Renal cortical epithelial cell (primary cell): Measurements from ENCODE around the gene HIF1A. TPM values are rescaled to one million over a fixed set of nuclear protein-coding genes. Genes with fewer than 3 reads are reported as not detected.

Experiments
- DNase-seq: peaks from one replicate; pipeline ENCODE4 v3.0.0-alpha.2; 2011; ENCODE audit warnings: low read depth
- total RNA-seq: library from RNA; depleted of rRNA; stranded (reverse); fragments of >200 nt; gene quantifications from 2 replicates; pipeline ENCODE4 v1.2.3, GENCODE V29; 2014

Gene HIF1A
- total RNA-seq, 1 donor from 2014 or later, result 1,090 TPM

GRCh38 chr14:61749264-61749663 is 54.0 kb downstream of the HIF1A start:
- DNase-seq, result peak; percentile 64

GRCh38 chr14:61749867-61750266 is 54.6 kb downstream of the HIF1A start:
- DNase-seq, result peak; percentile 61

- peak; percentile 75 for DNase-seq
Observed at GRCh38 chr14:61750708-61751474, 55.6 kb downstream of the HIF1A start.

- DNase-seq, result peak; percentile 15
Observed at GRCh38 chr14:61751475-61751989, 56.2 kb downstream of the HIF1A start.

GRCh38 chr14:61752626-61753025 is 57.3 kb downstream of the HIF1A start:
- peak; percentile 65 for DNase-seq

- peak; percentile 55 for DNase-seq
Observed at GRCh38 chr14:61753631-61754030, 58.3 kb downstream of the HIF1A start.

- peak; percentile 90 for DNase-seq
Observed at GRCh38 chr14:61754627-61755381, 59.5 kb downstream of the HIF1A start.

- DNase-seq, result peak; percentile 61
Observed at GRCh38 chr14:61755382-61755742, 60.0 kb downstream of the HIF1A start.

GRCh38 chr14:61756135-61756534 is 60.8 kb downstream of the HIF1A start:
- no peak for DNase-seq

- DNase-seq, result no peak
Observed at GRCh38 chr14:61759878-61760277, 64.6 kb downstream of the HIF1A start.

- no peak for DNase-seq
Observed at GRCh38 chr14:61761557-61761956, 66.2 kb downstream of the HIF1A start.

- DNase-seq, result peak; percentile 97
Observed at GRCh38 chr14:61761959-61762786, 66.9 kb downstream of the HIF1A start, which contains the start of gene SNAPC1. SNAPC1 (plus strand) TSS chr14:61762420; CDS start chr14:61762461, 41 bp downstream.

- no peak for DNase-seq
Observed at GRCh38 chr14:61764342-61765122, 69.2 kb downstream of the HIF1A start.

- peak; percentile 40 for DNase-seq
Observed at GRCh38 chr14:61765225-61765943, 70.1 kb downstream of the HIF1A start.

- no peak for DNase-seq
Observed at GRCh38 chr14:61766151-61766550, 70.8 kb downstream of the HIF1A start.

GRCh38 chr14:61768240-61768639 is 72.9 kb downstream of the HIF1A start:
- DNase-seq, result no peak

- no peak for DNase-seq
Observed at GRCh38 chr14:61769893-61770292, 74.6 kb downstream of the HIF1A start.

- DNase-seq, result no peak
Observed at GRCh38 chr14:61774861-61775260, 79.5 kb downstream of the HIF1A start.

- no peak for DNase-seq
Observed at GRCh38 chr14:61780125-61780524, 84.8 kb downstream of the HIF1A start.

- DNase-seq, result no peak
Observed at GRCh38 chr14:61797309-61797708, 102.0 kb downstream of the HIF1A start.
